Tibial artery (tissue), 4 donors: ENCODE data around the gene SV2A.
A peak's percentile ranks its signal among the peaks of the same experiment; 100 is the strongest.
"Not testable (repeated sequence)": the region's sequence is repeated elsewhere in the genome, so short reads cannot be mapped to it uniquely, and the experiment has no call there.

ENCODE experiments used
- DNase-seq, 2 donors: peaks; one replicate each; pipeline ENCODE4 v3.0.0-alpha.2; 2019
- H3K27ac ChIP-seq, 2 donors: fragments of 200-600 bp; sonication (generic) in 1 of 2; 1 replicate in 1 of 2; 2 replicates in 1 of 2; pipeline ENCODE4 v1.5.1; 2018 to 2019; ENCODE audit warnings: mild to moderate bottlenecking in 1 of 2
- H3K27me3 ChIP-seq, 2 donors: fragments of 200-600 bp; sonication (generic) in 1 of 2; one replicate each; pipeline versions ENCODE4 v1.5.1 to v1.6.0; 2016 to 2019
- H3K36me3 ChIP-seq, 3 donors: fragments of 200-600 bp; sonication (generic) in 2 of 3; one replicate each; pipeline ENCODE4 v1.5.1; 2016 to 2019; ENCODE audit warnings: mild to moderate bottlenecking in 2 of 3
- H3K4me1 ChIP-seq, 4 donors: fragments of 200-600 bp; sonication (generic) in 2 of 4; 1 replicate in 3 of 4; 2 replicates in 1 of 4; pipeline ENCODE4 v1.5.1; 2016 to 2019
- H3K4me3 ChIP-seq, 2 donors: fragments of 200-600 bp; sonication (generic) in 1 of 2; 1 replicate in 1 of 2; 2 replicates in 1 of 2; pipeline ENCODE4 v1.5.1; 2018 to 2019; ENCODE audit warnings: mild to moderate bottlenecking in 2 of 2
- H3K9me3 ChIP-seq, 3 donors: fragments of 200-600 bp; sonication (generic) in 1 of 3; one replicate each; pipeline ENCODE4 v1.5.1; 2016 to 2019
- intact Hi-C: fragments of 100-400 bp; cut with DNase I; formaldehyde crosslinking; loops from one replicate; pipeline ENCODE4 v1.15.0; 2023; ENCODE audit warnings: low total_unique reads
- TF ChIP-seq, protein P1 (sequence below), 2 experiments: fragments of 200-600 bp in 1 of 2; fragments of 450-650 bp in 1 of 2; IDR thresholded peaks; one replicate each; pipeline ENCODE4 v1.5.1; 2017 to 2019; ENCODE audit warnings: antibody characterized with exemption in 2 of 2, mild to moderate bottlenecking in 1 of 2, moderate library complexity in 1 of 2

Gene SV2A

DNA sequence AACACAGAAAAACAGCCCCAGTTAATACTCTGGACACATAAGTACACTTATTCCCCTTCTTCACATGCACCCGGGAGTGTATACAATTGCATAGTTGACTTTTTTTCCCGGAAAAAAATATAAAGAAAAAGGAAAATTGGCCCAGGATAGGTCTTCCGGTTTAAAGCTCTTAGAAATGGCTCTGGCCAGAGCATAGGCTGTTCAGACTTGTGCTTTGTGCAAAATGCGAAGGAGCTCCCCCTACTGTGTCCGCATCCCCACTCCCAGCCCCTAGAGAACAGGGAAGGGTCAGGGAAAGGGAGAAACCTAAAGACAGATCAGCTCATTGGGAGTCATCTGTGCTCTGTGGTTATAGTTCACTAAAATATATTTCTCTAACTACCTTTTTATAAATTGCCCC lies 24.6 kb upstream of the SV2A start:
- TF ChIP-seq, protein P1, sequence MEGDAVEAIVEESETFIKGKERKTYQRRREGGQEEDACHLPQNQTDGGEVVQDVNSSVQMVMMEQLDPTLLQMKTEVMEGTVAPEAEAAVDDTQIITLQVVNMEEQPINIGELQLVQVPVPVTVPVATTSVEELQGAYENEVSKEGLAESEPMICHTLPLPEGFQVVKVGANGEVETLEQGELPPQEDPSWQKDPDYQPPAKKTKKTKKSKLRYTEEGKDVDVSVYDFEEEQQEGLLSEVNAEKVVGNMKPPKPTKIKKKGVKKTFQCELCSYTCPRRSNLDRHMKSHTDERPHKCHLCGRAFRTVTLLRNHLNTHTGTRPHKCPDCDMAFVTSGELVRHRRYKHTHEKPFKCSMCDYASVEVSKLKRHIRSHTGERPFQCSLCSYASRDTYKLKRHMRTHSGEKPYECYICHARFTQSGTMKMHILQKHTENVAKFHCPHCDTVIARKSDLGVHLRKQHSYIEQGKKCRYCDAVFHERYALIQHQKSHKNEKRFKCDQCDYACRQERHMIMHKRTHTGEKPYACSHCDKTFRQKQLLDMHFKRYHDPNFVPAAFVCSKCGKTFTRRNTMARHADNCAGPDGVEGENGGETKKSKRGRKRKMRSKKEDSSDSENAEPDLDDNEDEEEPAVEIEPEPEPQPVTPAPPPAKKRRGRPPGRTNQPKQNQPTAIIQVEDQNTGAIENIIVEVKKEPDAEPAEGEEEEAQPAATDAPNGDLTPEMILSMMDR (IDR thresholded peaks at IDR 0.05) = no peak
- Histone ChIP-seq H3K27me3 (no peaks in the 10 kb centered on the region), H3K9me3 (no peaks in the 10 kb centered on the region), H3K4me3 (no peak overlapping the region), H3K36me3 (peaks cover 32 to 40% (median 35%) of the 10 kb centered on the region in 3 donors), H3K4me1 (peaks cover 0 to 22% (median 17%) of the 10 kb centered on the region in 4 donors), H3K27ac (peak overlapping the region in 1 of 2 donors; percentile 16)
- intact Hi-C loops = no loop called here
- no peak for DNase-seq

DNA sequence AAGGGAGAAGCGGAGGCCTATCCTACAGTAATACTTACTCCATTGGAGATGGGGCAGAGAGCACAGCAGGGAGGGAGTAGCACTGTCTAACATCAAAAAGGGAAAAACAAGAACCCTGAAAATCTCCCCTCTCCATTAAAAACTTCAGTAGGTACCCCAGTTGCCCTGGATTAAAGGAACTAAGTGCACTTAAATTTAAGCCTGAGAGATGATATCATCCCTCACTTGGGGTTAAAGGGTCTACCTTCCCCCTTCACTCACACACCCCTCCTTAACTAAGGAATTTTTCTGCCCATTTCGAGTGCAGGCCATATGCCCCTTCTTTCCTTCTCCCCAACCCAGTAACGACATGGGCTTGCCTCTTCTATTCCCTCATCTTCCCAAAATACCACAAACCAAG lies 22.8 kb upstream of the SV2A start:
- H3K36me3 ChIP-seq = peaks cover 15 to 23% (median 18%) of the 10 kb centered on the region in 3 donors
- H3K9me3 ChIP-seq = no peaks in the 10 kb centered on the region
- no peak overlapping the region for H3K4me3 ChIP-seq
- peak overlapping the region in 1 of 2 donors; percentile 90 for H3K27ac ChIP-seq
- H3K27me3 ChIP-seq = no peaks in the 10 kb centered on the region
- H3K4me1 ChIP-seq = peaks cover 0 to 33% (median 25%) of the 10 kb centered on the region in 4 donors
- intact Hi-C loops = no loop called here
- DNase-seq = no peak
- TF ChIP-seq, protein P1 (IDR thresholded peaks at IDR 0.05) = no peak

DNA sequence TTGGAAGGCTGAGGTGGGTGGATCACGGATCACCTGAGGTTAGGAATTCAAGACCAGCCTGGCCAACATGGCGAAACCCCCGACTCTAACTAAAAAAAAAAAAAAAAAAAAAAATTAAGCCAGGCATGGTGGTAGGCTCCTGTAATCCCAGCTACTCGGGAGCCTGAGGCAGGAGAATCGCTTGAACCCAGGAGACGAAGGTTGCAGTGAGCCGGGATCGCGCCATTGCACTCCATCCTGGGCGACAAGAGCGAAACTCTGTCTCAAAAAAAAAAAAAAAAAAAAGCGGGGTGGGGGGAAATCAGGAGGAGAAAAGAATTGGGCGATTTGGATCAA lies 21.0 kb upstream of the SV2A start:
- Histone ChIP-seq H3K4me1 (peaks cover 0 to 42% (median 31%) of the 10 kb centered on the region in 4 donors), H3K4me3 (peak overlapping the region; percentile 45 to 47), H3K27ac (peak overlapping the region; percentile 69 to 90), H3K36me3 (peaks cover 0 to 11% (median 4%) of the 10 kb centered on the region in 3 donors)
- H3K9me3 ChIP-seq, H3K27me3 ChIP-seq, intact Hi-C loops, DNase-seq: not testable (repeated sequence)

DNA sequence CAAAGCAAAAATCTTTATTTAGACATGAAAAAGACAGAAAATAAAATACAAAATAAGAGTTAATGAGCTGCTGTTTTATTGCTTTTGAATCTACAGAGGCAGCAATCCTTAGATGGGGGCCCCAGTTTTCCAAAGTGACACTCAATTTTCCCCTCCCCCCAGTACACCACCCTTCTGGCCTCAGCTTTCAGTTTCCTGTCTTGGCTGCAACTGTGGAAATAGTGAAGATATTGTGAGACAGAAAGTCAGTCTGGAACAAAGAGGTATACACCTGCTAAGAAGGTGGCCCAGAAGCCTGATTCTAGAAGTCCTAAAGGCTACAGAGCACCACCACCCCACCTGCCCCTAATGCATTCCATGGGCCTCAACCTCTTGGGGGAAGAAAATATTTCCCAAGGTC lies 20.1 kb upstream of the SV2A start:
- intact Hi-C loops = no loop called here
- Histone ChIP-seq H3K9me3 (no peaks in the 10 kb centered on the region), H3K27ac (peak overlapping the region; percentile 90 to 93), H3K4me3 (peak overlapping the region; percentile 74 to 85), H3K36me3 (peaks cover 0 to 14% (median 6%) of the 10 kb centered on the region in 3 donors), H3K4me1 (peaks cover 0 to 42% (median 31%) of the 10 kb centered on the region in 4 donors), H3K27me3 (no peaks in the 10 kb centered on the region)
- TF ChIP-seq, protein P1 (IDR thresholded peaks at IDR 0.05) = no peak
- no peak for DNase-seq

DNA sequence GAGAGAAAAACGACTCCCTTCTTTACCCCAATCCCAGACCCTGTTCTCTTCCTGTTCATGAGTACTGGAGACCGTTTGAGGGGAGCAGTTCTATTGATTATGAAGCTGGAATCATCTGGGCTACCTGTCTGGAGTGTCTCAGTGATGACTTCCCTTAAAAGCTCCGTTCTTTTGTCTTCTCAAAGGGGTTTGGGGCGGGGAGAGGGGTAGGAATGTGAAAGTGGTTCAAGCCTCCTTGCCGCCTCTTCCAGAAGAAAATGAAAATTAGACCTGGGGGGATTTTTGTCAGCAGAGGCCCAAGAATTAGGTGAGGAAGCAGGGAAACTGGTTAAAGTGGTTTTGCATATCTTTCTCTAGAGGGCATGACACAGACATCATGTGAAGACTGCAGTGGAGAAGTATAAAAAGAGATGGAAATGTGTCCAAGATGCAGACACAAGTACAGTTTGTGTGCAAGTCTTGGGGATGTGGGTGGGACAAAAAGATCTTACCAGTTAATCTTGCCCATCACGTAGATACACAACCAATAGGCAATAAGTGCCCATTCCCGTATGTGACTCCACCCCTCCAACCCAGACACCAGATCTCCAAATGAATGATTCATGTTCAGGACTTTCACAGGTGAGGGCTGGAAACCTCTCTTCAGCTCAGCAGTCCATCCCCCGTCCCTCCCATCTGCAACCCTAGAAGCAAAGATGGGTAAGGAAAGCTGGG lies 19.5 kb upstream of the SV2A start:
- Histone ChIP-seq H3K4me3 (peak overlapping the region; percentile 74 to 85), H3K27ac (peak overlapping the region; percentile 90 to 93), H3K4me1 (peaks cover 0 to 42% (median 31%) of the 10 kb centered on the region in 4 donors), H3K9me3 (no peaks in the 10 kb centered on the region), H3K27me3 (no peaks in the 10 kb centered on the region), H3K36me3 (peaks cover 0 to 20% (median 12%) of the 10 kb centered on the region in 3 donors)
- no peak for DNase-seq
- intact Hi-C loops = no loop called here
- TF ChIP-seq, protein P1 (IDR thresholded peaks at IDR 0.05) = no peak

DNA sequence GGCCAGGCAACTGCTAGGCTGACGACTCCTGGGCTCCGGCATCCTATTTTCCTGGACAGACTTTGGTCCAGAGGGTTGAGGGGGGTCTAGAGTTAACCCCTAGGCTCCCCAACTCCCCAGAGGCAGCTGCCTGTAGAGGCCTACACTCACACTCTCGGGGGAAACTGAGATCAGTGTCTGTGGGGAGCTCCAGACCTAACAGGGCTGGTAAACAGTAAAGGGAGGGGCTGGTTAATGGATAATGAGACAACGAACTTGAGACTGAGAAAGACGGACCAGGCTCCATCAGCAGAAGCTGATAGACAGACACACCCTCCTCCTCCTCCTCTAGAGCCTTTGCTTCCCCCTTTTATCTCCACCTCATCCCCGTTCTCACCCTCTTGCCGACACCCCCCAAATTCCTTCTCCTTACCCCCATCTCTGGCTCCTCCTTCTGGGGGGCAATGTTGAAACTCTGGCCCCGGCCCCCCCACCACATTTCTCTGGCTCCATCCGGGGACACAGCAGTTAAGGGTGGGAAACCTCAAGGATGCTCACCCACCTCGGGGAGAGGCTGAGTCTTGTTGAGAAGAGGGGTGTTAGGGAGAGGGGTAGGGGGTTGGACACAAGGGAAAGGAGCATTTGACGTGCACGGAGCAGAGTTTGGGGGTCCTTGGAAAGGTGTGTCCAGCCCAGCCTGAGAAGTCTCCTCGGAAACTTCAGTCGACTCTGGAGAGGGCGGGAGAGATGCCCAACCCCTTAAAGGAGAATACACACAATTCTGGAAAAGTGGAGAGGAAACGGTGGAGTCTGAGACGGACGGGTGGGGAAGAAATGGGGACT lies 18.7 kb upstream of the SV2A start, which contains the start of gene MTMR11:
Gene MTMR11, minus strand, starts transcription at position 710 of the 822 bp plus-strand sequence. Its CDS starts 232 bp downstream, at position 478.
- peak within 1 kb of the TSS; percentile 90 to 93 for H3K27ac ChIP-seq
- no peaks in the 10 kb centered on the region for H3K27me3 ChIP-seq
- H3K9me3 ChIP-seq = no peaks in the 10 kb centered on the region
- TF ChIP-seq, protein P1 (IDR thresholded peaks at IDR 0.05) = no peak
- peak; percentile 51 to 78 for DNase-seq
- intact Hi-C loops = no loop called here
- H3K4me3 ChIP-seq = peak within 1 kb of the TSS; percentile 74 to 85
- H3K4me1 ChIP-seq = peaks cover 0 to 42% (median 31%) of the 10 kb centered on the region in 4 donors
- H3K36me3 ChIP-seq = peaks cover 0 to 28% (median 20%) of the 10 kb centered on the region in 3 donors
